HG03520 (cell line): ENCODE data around the gene COX4I1.

Experiments used
- ATAC-seq: cut with Tn5 transposase; IDR thresholded peaks from one replicate; pipeline ENCODE4 v1.9.1; 2021; ENCODE audit warnings: mild to moderate bottlenecking, moderate library complexity; ENCODE audit not compliant: unreplicated experiment

COX4I1 gene

DNA sequence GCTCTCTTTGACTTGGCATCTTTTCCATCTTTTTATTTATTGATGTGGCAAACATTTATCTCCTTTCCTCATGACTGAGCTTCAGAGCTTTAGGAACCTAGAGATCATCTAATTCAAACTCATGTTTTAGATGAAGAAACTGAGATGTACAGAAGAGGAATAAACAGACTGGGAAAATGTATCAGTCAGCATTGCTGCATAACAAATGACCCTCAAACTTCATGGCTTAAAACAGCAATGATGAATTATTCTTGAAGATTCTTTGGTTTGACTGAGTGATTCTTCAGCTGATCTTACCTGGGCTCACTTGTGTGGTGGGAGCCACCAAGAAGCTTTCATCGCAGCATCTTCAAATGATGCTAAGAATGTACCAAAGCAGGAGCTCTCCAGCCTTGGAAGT is 55.4 kb downstream of the COX4I1 start:
- ATAC-seq: no peak

DNA sequence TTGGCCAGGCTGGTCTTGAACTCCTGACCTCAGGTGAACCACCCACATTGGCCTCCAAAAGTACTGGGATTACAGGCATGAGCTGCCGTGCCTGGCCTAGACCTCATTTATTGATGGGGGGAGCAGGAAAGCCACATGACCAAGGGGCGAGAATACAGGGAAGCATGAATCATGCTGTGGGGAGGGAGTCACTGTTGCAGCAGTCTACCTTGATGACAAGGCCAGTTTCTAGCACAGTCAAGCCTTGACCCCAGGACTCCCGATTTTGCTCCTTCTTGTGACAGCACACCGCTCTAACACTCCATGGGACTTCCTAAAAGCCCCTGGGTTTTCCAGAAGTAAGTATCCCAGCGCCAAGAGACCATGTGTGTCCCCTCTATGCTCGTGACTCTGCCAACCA is 56.6 kb downstream of the COX4I1 start:
- ATAC-seq: no peak

DNA sequence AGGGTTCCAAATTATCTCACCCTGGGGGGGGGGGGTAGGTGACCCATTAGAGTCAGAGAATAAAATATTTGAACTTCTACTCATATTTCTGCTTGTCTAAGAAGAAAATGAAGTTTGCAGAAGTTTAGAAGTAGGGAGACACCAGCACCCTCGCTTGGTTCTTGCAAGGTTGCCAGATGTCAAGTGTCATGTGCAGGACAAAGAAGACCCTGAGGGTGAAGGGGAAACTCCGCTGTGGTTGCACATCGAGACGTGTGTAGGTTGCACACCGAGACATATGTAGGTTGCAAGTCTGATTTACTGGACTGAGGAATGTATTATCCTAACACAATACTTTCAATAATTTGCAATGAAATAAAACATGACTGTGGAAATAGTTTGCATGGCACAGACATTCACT is 57.1 kb downstream of the COX4I1 start:
- no peak for ATAC-seq
